ENCODE results near the gene ACVR2B. TPM values are rescaled to one million over a fixed set of nuclear protein-coding genes. Genes with fewer than 3 reads are reported as not detected.

ACVR2B gene
- total and polyA plus RNA-seq, 2 donors (not counting 1 experiment from before 2014, with no cell fraction given) = 0.18 to 4.2 TPM

- Histone ChIP-seq H3K79me2 (ENCODE audit: control insufficient read depth, insufficient read depth, low read length) (no peaks in the 10 kb centered on the region), H3K9ac (ENCODE audit: low read length) (no peak overlapping the region), H3K4me2 (replicated peaks; ENCODE audit: low read depth, low read length, poor library complexity, severe bottlenecking) (no peak overlapping the region), H2AFZ (ENCODE audit: insufficient read depth, low read depth, low read length, poor library complexity, severe bottlenecking) (no peak overlapping the region), H3K4me3 (ENCODE audit: control extremely low read depth in 1 of 5, extremely low read depth in 1 of 5, insufficient read depth in 1 of 5, low read depth in 2 of 5, low read length in 4 of 5) (no peak overlapping the region), H3K27ac (ENCODE audit: low read length in 2 of 2) (no peak overlapping the region), H3K27me3 (replicated peaks in 1 of 4; ENCODE audit: control extremely low read depth in 1 of 4, control insufficient read depth in 3 of 4, insufficient read depth in 4 of 4, low read length in 3 of 4) (peaks cover 0 to 17% (median 0%) of the 10 kb centered on the region in 4 experiments), H3K9me3 (ENCODE audit: control extremely low read depth in 1 of 3, control insufficient read depth in 2 of 3, insufficient read depth in 1 of 3, low read length in 2 of 3) (peaks cover 0 to 3% (median 0%) of the 10 kb centered on the region in 3 donors), H3K4me1 (ENCODE audit: control insufficient read depth in 2 of 2, insufficient read depth in 2 of 2, low read length in 2 of 2) (peaks cover 5 to 16% of the 10 kb centered on the region in 2 donors), H3K36me3 (replicated peaks in 1 of 2; ENCODE audit: control extremely low read depth in 1 of 2, control insufficient read depth in 1 of 2, extremely low read depth in 1 of 2, insufficient read depth in 2 of 2, low read length in 1 of 2) (no peaks in the 10 kb centered on the region), H4K20me1 (ENCODE audit: control insufficient read depth, insufficient read depth, low read length, poor library complexity, severe bottlenecking) (no peaks in the 10 kb centered on the region)
- WGBS (ENCODE audit: insufficient coverage) = 93% methylated on average over 10 of the region's 13 CpGs
- ATAC-seq (ENCODE audit: low read depth) (no peak), DNase-seq (no peak)
- POLR2A ChIA-PET = interaction anchor here (0.6 kb wide), 1 partner anchor 16 kb away, joined by 3 read pairs; no protein-coding TSS in a partner anchor
- CTCF ChIA-PET = no interaction called here
- intact Hi-C loops (cut with micrococcal nuclease) = loop anchor here (10.0 kb wide), 1 partner anchor 114 kb away; the partner anchor contains the start of gene XYLB
- Mint-ChIP-seq H3K4me3 (no peak overlapping the region), H3K9me3 (ENCODE audit: insufficient read depth) (no peaks in the 10 kb centered on the region), H3K27me3 (peaks cover 4% of the 10 kb centered on the region), H3K27ac (no peak overlapping the region), H3K4me1 (peaks cover 8% of the 10 kb centered on the region)
- no peak for TF ChIP-seq CTCF (IDR thresholded peaks at IDR 0.05)
- no peak for TF ChIP-seq EZH2 (IDR thresholded peaks at IDR 0.05; ENCODE audit: borderline replicate concordance, insufficient read depth, low read depth, low read length, poor library complexity, severe bottlenecking)
These were observed 5.3 kb downstream of the ACVR2B start for GRCh38 chr3:38458796-38459498.

GRCh38 chr3:38459499-38460048, 5.9 kb downstream of the ACVR2B start:
- H2AFZ ChIP-seq (ENCODE audit: insufficient read depth, low read depth, low read length, poor library complexity, severe bottlenecking) = no peak overlapping the region
- H3K27me3 ChIP-seq (replicated peaks in 1 of 4; ENCODE audit: control extremely low read depth in 1 of 4, control insufficient read depth in 3 of 4, insufficient read depth in 4 of 4, low read length in 3 of 4) = peaks cover 0 to 13% (median 0%) of the 10 kb centered on the region in 4 experiments
- ChIA-PET POLR2A (no interaction called here), CTCF (no interaction called here)
- no peak overlapping the region for H3K9ac ChIP-seq (ENCODE audit: low read length)
- ATAC-seq (ENCODE audit: low read depth) (no peak), DNase-seq (no peak)
- no peak overlapping the region for H3K4me3 ChIP-seq (ENCODE audit: control extremely low read depth in 1 of 5, extremely low read depth in 1 of 5, insufficient read depth in 1 of 5, low read depth in 2 of 5, low read length in 4 of 5)
- no peaks in the 10 kb centered on the region for H3K79me2 ChIP-seq (ENCODE audit: control insufficient read depth, insufficient read depth, low read length)
- Mint-ChIP-seq H3K27ac (no peak overlapping the region), H3K9me3 (ENCODE audit: insufficient read depth) (no peaks in the 10 kb centered on the region), H3K4me3 (no peak overlapping the region), H3K27me3 (peaks cover 1% of the 10 kb centered on the region), H3K4me1 (peaks cover 6% of the 10 kb centered on the region)
- no peak overlapping the region for H3K27ac ChIP-seq (ENCODE audit: low read length in 2 of 2)
- no peaks in the 10 kb centered on the region for H3K36me3 ChIP-seq (replicated peaks in 1 of 2; ENCODE audit: control extremely low read depth in 1 of 2, control insufficient read depth in 1 of 2, extremely low read depth in 1 of 2, insufficient read depth in 2 of 2, low read length in 1 of 2)
- H4K20me1 ChIP-seq (ENCODE audit: control insufficient read depth, insufficient read depth, low read length, poor library complexity, severe bottlenecking) = no peaks in the 10 kb centered on the region
- peaks cover 5 to 13% of the 10 kb centered on the region in 2 donors for H3K4me1 ChIP-seq (ENCODE audit: control insufficient read depth in 2 of 2, insufficient read depth in 2 of 2, low read length in 2 of 2)
- TF ChIP-seq CTCF (IDR thresholded peaks at IDR 0.05) = no peak
- no peak for TF ChIP-seq EZH2 (IDR thresholded peaks at IDR 0.05; ENCODE audit: borderline replicate concordance, insufficient read depth, low read depth, low read length, poor library complexity, severe bottlenecking)
- no peak overlapping the region for H3K4me2 ChIP-seq (replicated peaks; ENCODE audit: low read depth, low read length, poor library complexity, severe bottlenecking)
- peaks cover 0 to 1% (median 0%) of the 10 kb centered on the region in 3 donors for H3K9me3 ChIP-seq (ENCODE audit: control extremely low read depth in 1 of 3, control insufficient read depth in 2 of 3, insufficient read depth in 1 of 3, low read length in 2 of 3)
- intact Hi-C loops (cut with micrococcal nuclease) = loop anchor here (10.0 kb wide), 1 partner anchor 115 kb away; the partner anchor contains the start of gene XYLB
- WGBS (ENCODE audit: insufficient coverage) = 99% methylated on average over 7 of the region's 10 CpGs
